ENCODE results near the gene TMC1.

TMC1 gene

GRCh38 chr9:72763022-72763421 lies 241.6 kb downstream of the TMC1 start (continued):
- TF ChIP-seq ZNF654 (tag by site-specific recombination; IDR thresholded peaks at IDR 0.05; ENCODE audit: low read depth), result no peak
- TF ChIP-seq ZNF133 (tag by site-specific recombination; IDR thresholded peaks at IDR 0.05), result no peak
- no peak for TF ChIP-seq ZNF223 (tag by site-specific recombination; IDR thresholded peaks at IDR 0.05)

GRCh38 chr9:72769546-72769945 lies 248.1 kb downstream of the TMC1 start:
- H3K4me1 ChIP-seq (ENCODE audit: control insufficient read depth, insufficient read depth, low read length), result no peaks in the 10 kb centered on the region
- H3K36me3 ChIP-seq (ENCODE audit: control insufficient read depth in 2 of 2, insufficient read depth in 1 of 2, low read length in 2 of 2), result no peaks in the 10 kb centered on the region
- POLR2A ChIA-PET, result no interaction called here
- TF ChIP-seq ZNF843 (tag by site-specific recombination; IDR thresholded peaks at IDR 0.05) (no peak), WT1 (tag by site-specific recombination; IDR thresholded peaks at IDR 0.05) (no peak), ZNF530 (tag by site-specific recombination; IDR thresholded peaks at IDR 0.05; ENCODE audit: low read depth) (no peak), ZFHX2 (tag by site-specific recombination; conservative IDR thresholded peaks at IDR 0.05) (no peak), ZNF704 (tag by site-specific recombination; IDR thresholded peaks at IDR 0.05) (no peak), ZNF701 (tag by site-specific recombination; IDR thresholded peaks at IDR 0.05) (no peak), ZNF366 (tag by site-specific recombination; conservative IDR thresholded peaks at IDR 0.05) (no peak), ZNF114 (tag by site-specific recombination; IDR thresholded peaks at IDR 0.05) (no peak), ZNF23 (tag by site-specific recombination; IDR thresholded peaks at IDR 0.05; ENCODE audit: borderline replicate concordance) (no peak), ZSCAN23 (tag by site-specific recombination; IDR thresholded peaks at IDR 0.05) (no peak), ZBTB10 (tag by site-specific recombination; IDR thresholded peaks at IDR 0.05) (no peak), KLF16 (tag by site-specific recombination; IDR thresholded peaks at IDR 0.05) (no peak), ZNF707 (tag by site-specific recombination; IDR thresholded peaks at IDR 0.05) (no peak)
- H3K4me3 ChIP-seq (ENCODE audit: low read depth, low read length), result no peak overlapping the region
- no peaks in the 10 kb centered on the region for H3K9me3 ChIP-seq (ENCODE audit: control insufficient read depth, insufficient read depth, low read depth, low read length)
- CTCF ChIA-PET, result no interaction called here
- no peak overlapping the region for H3K27ac ChIP-seq (ENCODE audit: extremely low read depth, low read depth, low read length)

GRCh38 chr9:72772661-72773060 lies 251.3 kb downstream of the TMC1 start:
- CTCF ChIA-PET, result no interaction called here
- H3K4me1 ChIP-seq (ENCODE audit: control insufficient read depth, insufficient read depth, low read length), result no peaks in the 10 kb centered on the region
- no peak overlapping the region for H3K4me3 ChIP-seq (ENCODE audit: low read depth, low read length)
- H3K9me3 ChIP-seq (ENCODE audit: control insufficient read depth, insufficient read depth, low read depth, low read length), result no peaks in the 10 kb centered on the region
- POLR2A ChIA-PET, result no interaction called here
- TF ChIP-seq ZNF280C (tag by site-specific recombination; IDR thresholded peaks at IDR 0.05) (no peak), TRIM28 (IDR thresholded peaks at IDR 0.05; ENCODE audit: borderline replicate concordance, low read length) (no peak), ZSCAN23 (tag by site-specific recombination; IDR thresholded peaks at IDR 0.05) (no peak), ZXDB (tag by site-specific recombination; IDR thresholded peaks at IDR 0.05) (no peak), ZSCAN4 (tag by site-specific recombination; IDR thresholded peaks at IDR 0.05) (no peak), KLF17 (tag by site-specific recombination; IDR thresholded peaks at IDR 0.05) (no peak), ZNF777 (tag by site-specific recombination; IDR thresholded peaks at IDR 0.05; ENCODE audit: borderline replicate concordance) (no peak), ZBTB21 (tag by site-specific recombination; IDR thresholded peaks at IDR 0.05) (no peak), ZNF223 (tag by site-specific recombination; IDR thresholded peaks at IDR 0.05) (no peak), ZNF843 (tag by site-specific recombination; IDR thresholded peaks at IDR 0.05) (no peak), ZNF830 (tag by site-specific recombination; IDR thresholded peaks at IDR 0.05; ENCODE audit: low read depth) (no peak), KLF1 (tag by site-specific recombination; IDR thresholded peaks at IDR 0.05) (no peak), ZNF221 (tag by site-specific recombination; IDR thresholded peaks at IDR 0.05; ENCODE audit: borderline replicate concordance) (no peak)
- H3K27ac ChIP-seq (ENCODE audit: extremely low read depth, low read depth, low read length), result no peak overlapping the region
- no peaks in the 10 kb centered on the region for H3K36me3 ChIP-seq (ENCODE audit: control insufficient read depth in 2 of 2, insufficient read depth in 1 of 2, low read length in 2 of 2)
